Fibroblast of skin of scalp (primary cell): ENCODE results near the gene NKIRAS1.
A peak's percentile ranks its signal among the peaks of the same experiment; 100 is the strongest.
"Not testable (repeated sequence)": the region's sequence is repeated elsewhere in the genome, so short reads cannot be mapped to it uniquely, and the experiment has no call there.

Experiments used
- DNase-seq: peaks from one replicate; pipeline ENCODE4 v3.0.0-alpha.2; 2013

Gene NKIRAS1

DNA sequence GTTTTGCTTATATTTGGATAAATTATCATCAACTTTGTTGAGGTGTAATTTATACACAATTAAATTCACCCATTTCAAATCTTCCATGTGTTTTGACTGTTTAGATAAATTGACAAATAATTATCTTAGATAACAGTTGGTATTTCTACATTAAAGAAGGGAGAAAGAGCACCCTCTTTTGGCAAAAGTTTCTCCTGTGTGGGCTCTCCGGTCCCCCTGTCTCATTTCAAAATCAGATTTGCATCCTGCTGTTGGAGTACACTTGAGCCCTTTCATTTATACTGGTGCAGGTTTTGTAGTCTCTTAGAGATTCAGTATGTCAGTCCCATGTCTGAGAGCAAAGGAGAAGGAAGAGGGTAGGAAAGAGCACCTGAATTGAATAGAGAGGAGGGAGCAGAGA, 49.4 kb downstream of the NKIRAS1 start:
- DNase-seq = no peak

DNA sequence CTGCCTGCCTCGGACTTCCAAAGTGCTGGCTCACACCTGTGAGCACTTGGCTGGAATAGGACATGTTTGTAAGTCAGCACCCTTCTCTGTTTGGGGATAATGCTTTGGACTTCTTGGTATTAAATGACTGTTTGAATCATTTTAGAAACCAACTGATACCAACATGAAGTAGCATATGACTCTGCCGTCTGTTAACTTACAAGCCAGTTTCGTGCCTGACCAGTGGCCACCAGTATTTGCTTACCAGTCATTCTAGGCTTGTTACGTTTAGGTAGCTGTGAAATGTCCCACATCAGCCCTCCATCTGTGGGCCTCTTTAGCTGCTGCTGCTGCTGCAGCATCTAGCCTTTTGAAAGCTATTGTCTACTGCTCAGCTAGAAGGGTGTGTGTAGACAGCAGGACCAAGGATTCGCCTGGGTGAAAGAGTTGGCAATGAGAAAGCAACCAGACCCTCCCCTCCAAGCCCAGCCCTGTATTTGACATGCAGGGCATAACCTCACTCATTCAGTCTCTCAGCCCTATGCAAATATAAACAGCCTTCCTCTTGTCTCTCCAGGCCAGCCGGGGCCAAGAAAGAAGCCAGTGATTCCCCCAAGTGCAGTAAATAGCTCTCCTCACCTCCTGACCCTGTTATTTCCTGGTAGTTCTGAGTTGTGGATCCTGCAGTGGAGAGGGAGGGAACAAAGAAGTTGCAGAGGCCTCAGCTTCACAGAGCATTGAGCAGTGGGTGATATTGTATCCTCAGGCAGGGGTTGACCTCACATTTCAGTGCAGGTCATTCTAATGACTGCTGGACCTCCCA, 51.0 kb downstream of the NKIRAS1 start:
- DNase-seq = no peak

DNA sequence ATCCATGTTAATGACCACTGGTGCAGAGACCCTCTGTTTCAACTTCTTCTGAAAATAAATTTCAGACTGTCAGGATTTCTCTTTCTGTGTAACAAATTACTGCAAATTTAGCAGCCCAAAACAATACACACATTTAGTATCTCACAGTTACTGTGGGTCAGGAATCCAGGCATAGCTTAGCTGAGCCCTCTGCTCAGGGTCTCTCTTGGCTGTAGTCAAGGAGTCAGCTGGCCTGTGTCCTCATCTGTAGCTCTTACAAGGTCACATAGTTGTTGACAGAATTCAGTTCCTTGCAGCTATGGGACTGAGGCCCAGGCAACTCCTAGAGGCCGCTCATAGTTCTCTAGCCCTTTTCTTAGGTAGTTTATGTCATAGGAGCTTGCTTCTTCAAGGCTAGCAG, 51.9 kb downstream of the NKIRAS1 start:
- no peak for DNase-seq

DNA sequence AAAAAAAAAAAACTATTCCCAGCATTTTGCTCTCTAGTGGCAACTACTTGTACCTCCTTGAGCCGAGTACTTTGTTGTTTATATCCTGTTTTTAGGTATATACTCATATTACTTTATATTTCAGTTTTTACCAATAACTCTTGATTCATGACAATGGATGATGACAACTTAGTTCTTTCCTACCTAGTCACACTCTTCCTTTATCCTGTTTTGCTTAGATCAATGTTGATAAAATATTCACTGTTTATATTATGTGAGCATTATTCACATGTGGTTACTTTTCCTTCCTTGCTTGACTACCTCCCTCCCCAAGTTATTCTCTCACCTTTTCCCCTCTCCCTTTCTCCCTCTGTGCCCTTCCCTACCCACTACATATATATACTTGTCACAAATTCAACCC, 53.7 kb downstream of the NKIRAS1 start:
- DNase-seq = no peak

GRCh38 chr3:23861689-23862088, 55.1 kb downstream of the NKIRAS1 start:
- no peak for DNase-seq

GRCh38 chr3:23859839-23860382, 56.9 kb downstream of the NKIRAS1 start:
- DNase-seq = no peak

DNA sequence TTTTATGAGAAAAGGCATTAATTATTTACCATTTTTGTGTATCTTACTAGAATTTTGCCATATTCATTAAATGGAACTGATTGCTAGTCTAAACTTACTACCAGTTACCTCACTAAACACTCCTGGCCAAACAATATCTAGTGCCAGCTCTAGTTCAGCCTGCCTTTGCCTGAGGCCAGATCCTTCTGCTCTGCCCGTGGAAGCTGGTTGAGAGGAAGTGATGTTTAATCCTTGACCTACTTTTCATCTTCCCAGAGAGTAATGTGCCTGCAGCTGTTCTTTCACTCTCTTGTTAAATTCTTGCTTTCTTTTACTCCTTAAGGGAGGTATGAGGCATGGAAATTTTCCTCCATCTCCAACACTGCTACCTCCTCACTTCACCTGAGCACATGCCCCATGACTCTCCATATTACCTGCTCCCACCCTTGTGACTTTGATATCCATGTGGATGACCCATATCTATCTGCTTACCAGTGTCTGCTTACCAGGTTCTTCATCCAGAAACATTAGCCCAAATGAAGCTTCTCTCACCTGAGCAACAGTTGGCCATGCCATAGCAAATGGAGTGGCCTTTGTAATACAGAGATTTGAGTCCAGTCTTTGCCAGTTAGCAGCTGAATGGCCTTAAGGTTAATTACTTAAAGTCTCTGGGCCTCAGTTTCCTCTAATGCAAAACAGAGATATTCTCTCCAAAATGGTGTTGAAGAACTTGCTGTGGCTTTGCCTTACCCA, 57.6 kb downstream of the NKIRAS1 start:
- no peak for DNase-seq

- peak; percentile 61 for DNase-seq
These were observed 60.5 kb downstream of the NKIRAS1 start for GRCh38 chr3:23856286-23856685.

GRCh38 chr3:23849462-23849861, 67.3 kb downstream of the NKIRAS1 start:
- DNase-seq = not testable (repeated sequence)

- DNase-seq = no peak
These were observed 71.2 kb downstream of the NKIRAS1 start for GRCh38 chr3:23845326-23846216.

DNA sequence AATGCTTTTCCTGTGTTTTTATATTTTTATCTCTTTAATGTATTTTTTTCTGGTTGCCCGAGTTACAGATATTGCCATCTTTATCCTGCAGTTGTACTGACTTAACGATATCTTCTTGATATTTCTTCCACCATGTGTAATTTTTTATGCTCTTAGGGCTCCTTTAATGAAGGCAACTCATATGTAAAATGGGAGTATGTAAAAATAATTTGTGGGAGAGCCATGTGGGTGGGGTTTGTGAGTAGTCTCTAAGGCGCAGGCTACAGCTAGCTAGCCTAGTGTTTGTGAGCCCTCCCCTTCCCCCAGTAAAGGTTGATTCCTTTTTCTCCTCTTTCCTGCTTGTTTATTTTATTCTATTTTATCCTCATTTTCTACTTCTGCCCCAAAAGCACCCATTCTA, 72.9 kb downstream of the NKIRAS1 start:
- no peak for DNase-seq
